Body of pancreas (tissue), 4 donors: ENCODE data around the gene FRG2C. TPM values are rescaled to one million over a fixed set of nuclear protein-coding genes. Genes with fewer than 3 reads are reported as not detected.
"Not testable (repeated sequence)": the region's sequence is repeated elsewhere in the genome, so short reads cannot be mapped to it uniquely, and the experiment has no call there.

Source experiments
- ATAC-seq: fragments of 150-250 bp; one replicate; pipeline ENCODE4 v1.9.1; 2016
- DNase-seq, 4 donors: peaks; one replicate each; pipeline ENCODE4 v3.0.0-alpha.2; 2019
- H3K27ac ChIP-seq, 4 donors: fragments of 200-600 bp; sonication (generic); 1 replicate in 3 of 4; 2 replicates in 1 of 4; pipeline versions ENCODE4 v1.5.1 to v1.6.1; 2016 to 2019; ENCODE audit warnings: mild to moderate bottlenecking in 1 of 4, mixed read lengths in 1 of 4, moderate library complexity in 1 of 4
- H3K27me3 ChIP-seq, 2 donors: fragments of 200-600 bp; sonication (generic); one replicate each; pipeline ENCODE4 v1.6.0; 2016; ENCODE audit warnings: mild to moderate bottlenecking in 1 of 2
- H3K36me3 ChIP-seq, 2 donors: fragments of 200-600 bp; sonication (generic); replicated peaks in 1 of 2; 2 replicates each; pipeline ENCODE4 v1.5.1; 2016; ENCODE audit warnings: low read depth in 2 of 2; ENCODE audit not compliant: insufficient read depth in 1 of 2
- H3K4me1 ChIP-seq: fragments of 200-600 bp; sonication (generic); one replicate; pipeline ENCODE4 v1.6.0; 2016
- H3K4me3 ChIP-seq, 2 donors: fragments of 200-600 bp; sonication (generic); 1 replicate in 1 of 2; 2 replicates in 1 of 2; pipeline ENCODE4 v1.5.1; 2016 to 2019
- H3K9me3 ChIP-seq, 3 donors: fragments of 200-600 bp; sonication (generic); 1 replicate in 2 of 3; 2 replicates in 1 of 3; pipeline ENCODE4 v1.5.1; 2016
- WGBS, 2 donors: methylation state at CpG; one replicate each; pipeline ENCODE4 v1.1.5; 2017; 5-methylcytosine and 5-hydroxymethylcytosine counted together
- intact Hi-C: fragments of 100-400 bp; cut with DNase I; formaldehyde crosslinking; loops from one replicate; pipeline ENCODE4 v1.15.1; 2023
- total RNA-seq, 2 donors: library from RNA; depleted of rRNA; stranded (reverse); fragments of >200 nt; gene quantifications; one replicate each; pipeline ENCODE4 v1.1.0, GENCODE V29; 2016
- TF ChIP-seq, protein P1 (sequence below), 7 experiments: fragments of 450-650 bp in 4 of 7; fragments of 200-600 bp in 3 of 7; sonication (generic) in 3 of 7; IDR thresholded peaks; one replicate each; pipeline ENCODE4 v1.5.1; 2016 to 2019; ENCODE audit warnings: antibody characterized with exemption in 7 of 7

FRG2C gene
- total RNA-seq, 2 donors from 2014 or later = not detected

DNA sequence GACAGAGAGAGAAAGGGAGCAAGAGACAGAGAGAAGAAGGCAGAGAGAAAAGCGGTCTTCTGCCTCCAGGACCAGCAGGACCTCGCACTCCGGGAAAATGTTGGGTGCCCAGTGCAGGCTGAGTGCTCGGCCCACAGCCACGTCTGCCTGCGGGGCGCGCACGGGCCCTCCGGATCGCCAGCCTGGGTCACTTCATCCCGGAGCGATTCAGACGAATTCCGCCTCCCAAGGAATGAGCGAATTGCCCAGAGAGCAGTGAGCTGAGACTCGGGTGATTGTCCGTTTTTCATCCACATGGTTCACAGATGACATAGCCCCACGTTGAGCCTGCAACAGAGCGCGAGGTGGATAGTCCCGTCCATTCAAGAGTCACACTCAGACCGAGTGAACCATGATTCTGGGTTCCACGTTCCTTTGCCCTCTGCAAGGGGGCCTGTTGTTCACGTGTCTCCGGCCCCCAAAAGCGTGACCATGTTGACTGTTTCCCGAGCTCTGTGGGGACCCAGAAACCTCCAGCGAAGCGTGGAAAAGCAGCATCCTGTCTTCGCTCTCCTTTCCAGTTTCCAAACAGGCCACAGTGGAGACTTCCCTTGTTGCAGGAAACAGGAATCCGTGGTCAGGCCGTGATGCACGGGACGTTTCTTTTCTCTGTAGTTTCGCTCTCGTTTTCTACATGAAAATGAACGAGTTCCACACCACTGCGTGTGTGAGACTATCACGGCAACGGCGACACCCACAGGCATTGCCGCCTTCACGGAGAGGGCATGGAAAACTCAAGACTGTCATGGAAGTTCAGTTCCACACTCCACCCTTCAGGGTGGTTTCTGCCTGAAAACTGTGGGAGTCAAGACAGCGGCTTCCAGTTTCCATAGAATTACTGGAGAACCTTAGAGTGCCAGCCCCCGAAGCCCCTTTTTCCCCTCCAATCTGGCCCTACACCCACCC lies 3.9 kb downstream of the FRG2C start:
- not testable (repeated sequence) for H3K4me3 ChIP-seq, DNase-seq, H3K27me3 ChIP-seq

DNA sequence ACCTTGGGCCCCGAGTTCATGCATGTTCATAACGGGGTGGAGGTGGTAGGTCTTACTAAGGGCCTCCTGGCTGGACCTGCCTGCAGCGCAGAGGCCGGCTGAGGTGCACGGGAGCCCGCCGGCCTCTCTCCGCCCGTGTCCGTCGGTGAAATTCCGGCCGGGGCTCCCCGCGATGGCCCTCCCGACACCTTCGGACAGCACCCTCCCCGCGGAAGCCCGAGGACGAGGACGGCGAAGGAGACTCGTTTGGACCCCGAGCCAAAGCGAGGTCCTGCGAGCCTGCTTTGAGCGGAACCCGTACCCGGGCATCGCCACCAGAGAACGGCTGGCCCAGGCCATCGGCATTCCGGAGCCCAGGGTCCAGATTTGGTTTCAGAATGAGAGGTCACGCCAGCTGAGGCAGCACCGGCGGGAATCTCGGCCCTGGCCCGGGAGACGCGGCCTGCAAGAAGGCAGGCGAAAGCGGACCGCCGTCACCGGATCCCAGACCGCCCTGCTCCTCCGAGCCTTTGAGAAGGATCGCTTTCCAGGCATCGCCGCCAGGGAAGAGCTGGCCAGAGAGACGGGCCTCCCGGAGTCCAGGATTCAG lies 4.7 kb downstream of the FRG2C start:
- ATAC-seq, intact Hi-C loops, H3K36me3 ChIP-seq, H3K27me3 ChIP-seq, H3K9me3 ChIP-seq, H3K27ac ChIP-seq: not testable (repeated sequence)
- H3K4me1 ChIP-seq = peaks cover 28% of the 10 kb centered on the region
- 47 to 52% methylated on average over 53 of the region's 53 CpGs for WGBS, 2 donors
- H3K4me3 ChIP-seq = peak overlapping the region in 1 of 2 donors; percentile 47
- peak; percentile 57 to 71 (median 66) for DNase-seq

More for the DNA sequence above, 3.9 kb downstream of the FRG2C start:
- ATAC-seq, intact Hi-C loops, H3K36me3 ChIP-seq, H3K9me3 ChIP-seq, H3K27ac ChIP-seq: not testable (repeated sequence)
- 45 to 57% methylated on average over 44 to 46 of the region's 46 CpGs for WGBS, 2 donors
- H3K4me1 ChIP-seq = peaks cover 28% of the 10 kb centered on the region

DNA sequence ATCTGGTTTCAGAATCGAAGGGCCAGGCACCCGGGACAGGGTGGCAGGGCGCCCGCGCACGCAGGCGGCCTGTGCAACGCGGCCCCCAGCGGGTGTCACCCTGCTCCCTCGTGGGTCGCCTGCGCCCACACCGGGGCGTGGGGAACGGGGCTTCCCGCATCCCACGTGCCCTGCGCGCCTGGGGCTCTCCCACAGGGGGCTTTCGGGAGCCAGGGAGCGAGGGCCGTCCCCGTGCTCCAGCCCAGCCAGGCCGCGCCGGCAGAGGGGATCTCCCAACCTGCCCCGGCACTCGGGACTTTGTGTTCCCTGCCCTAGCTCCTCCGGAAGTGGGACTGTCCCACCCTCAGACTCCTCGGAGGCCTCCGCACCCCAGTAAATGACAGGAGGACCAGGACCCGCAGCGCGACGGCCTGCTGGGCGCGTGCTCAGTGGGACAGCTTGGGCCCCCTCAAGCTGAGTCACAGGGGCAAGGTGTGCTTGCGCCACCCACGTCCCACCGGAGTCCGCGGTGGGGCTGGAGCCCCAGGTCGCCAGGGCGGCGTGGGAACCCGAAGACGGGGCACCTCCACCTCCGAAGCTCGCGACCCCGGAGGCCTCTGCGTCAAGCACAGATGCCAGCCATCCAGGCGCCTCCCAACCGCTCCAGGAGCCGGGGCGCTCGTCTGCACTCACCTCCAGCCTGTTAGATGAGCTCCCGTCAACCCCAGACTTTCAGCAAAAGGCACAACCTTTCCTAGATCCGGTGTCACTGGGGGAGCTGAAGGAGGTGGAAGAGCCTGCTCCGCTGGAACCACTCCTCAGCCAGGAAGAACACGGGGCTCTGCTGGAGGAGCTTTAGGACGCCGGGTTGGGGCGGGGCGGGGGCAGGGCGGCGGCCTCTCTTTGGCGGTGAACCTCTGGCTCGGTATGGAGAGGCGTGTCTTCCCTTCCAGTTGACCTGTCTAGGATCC lies 5.5 kb downstream of the FRG2C start:
- Histone ChIP-seq H3K4me3 (peak overlapping the region; percentile 32 to 47), H3K4me1 (peaks cover 28% of the 10 kb centered on the region), H3K27ac (peak overlapping the region in 2 of 4 donors; percentile 21 to 25)
- H3K36me3 ChIP-seq, intact Hi-C loops, H3K9me3 ChIP-seq, H3K27me3 ChIP-seq: not testable (repeated sequence)
- ATAC-seq (peak; percentile 54), DNase-seq (peak; percentile 39 to 66 (median 54))
- WGBS, 2 donors = 23 to 39% methylated on average over 62 to 71 of the region's 71 CpGs

DNA sequence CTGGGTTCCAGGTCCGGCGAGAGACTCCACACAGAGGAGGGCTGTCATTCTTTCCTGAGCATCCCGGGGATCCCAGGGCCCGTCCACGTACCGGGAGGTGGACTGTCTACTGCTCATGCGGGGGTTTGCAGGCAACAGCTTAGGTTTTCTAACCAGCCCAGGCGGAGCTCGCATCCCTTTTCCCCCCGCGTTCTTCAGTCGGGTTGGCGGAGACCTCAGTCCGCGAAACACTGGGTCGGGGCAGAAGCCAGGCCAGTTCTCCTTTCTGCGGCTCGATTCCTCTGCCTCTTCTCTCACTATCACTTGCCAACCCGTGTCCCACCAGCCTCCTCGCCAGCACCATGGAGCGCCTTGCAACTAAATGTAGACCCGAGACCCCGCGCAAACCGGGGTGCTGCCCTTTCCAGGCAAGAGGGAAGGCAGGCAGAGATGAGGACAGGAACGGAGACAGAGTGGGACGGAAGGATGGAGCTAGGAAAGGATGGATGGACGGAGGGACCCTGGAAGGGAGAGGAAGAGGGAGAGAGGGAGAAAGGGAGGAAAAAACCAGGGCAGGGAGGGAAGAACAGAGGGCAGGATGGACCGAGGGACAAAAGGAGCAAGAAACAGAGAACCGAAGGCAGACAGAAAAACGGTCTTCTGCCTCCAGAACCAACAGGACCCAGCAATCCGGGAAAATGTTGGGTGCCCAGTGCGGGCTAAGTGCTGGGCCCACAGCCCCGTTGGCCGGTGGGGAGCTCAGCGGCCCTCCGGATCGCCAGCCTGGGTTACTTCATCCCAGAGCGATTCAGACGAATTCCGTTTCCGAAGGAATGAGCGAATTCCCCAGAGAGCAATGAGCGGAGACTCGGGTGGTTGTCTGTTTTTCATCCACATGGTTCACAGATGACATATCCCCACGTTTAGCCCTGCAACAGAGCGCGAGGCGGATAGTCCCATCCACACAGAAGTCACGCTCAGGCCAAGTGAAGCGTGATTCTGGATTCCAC lies 6.5 kb downstream of the FRG2C start:
- H3K4me3 ChIP-seq, H3K9me3 ChIP-seq, H3K27me3 ChIP-seq, DNase-seq, ATAC-seq, H3K27ac ChIP-seq, intact Hi-C loops, H3K36me3 ChIP-seq: not testable (repeated sequence)
- WGBS, 2 donors = 13 to 18% methylated on average over 51 of the region's 51 CpGs
- H3K4me1 ChIP-seq = peaks cover 28% of the 10 kb centered on the region

DNA sequence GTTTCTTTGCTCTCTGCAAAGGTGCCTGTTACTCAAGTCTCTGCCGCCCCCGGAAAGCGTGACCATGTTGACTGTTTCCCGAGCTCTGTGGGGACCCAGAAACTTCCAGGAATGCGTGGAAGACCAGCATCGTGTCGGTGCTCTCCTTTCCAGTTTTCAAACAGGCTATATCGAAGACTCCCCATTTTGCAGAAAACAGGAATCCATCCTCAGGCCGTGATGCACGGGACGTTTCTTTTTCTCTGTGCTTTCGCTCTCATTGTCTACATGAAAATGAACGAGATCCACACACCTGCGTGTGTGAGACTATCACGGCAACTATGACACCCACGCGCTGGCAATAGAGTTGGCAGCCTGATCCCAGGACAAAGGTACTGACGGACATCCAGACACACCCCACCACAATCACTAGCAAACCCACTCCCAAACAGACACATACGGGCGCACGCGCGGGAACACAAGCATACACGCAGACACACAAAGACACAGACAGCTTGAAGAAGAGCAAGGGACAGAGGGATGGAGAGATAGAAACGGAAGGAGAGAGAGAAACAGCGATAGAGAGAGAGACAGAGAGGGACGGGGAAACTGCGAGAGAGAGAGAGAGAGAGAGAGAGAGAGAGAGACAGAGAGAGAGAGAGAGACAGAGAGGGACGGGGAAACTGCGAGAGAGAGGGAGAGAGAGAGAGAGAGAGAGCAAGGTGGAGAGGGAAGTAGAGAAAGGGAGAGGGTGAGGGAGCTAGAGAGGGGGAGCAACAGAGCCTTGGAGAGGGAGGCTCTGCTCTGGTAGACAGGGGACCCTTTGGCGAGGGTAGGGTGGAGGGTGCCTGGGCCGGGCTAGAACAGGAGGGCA lies 7.4 kb downstream of the FRG2C start:
- intact Hi-C loops = not testable (repeated sequence)
- TF ChIP-seq, protein P1, sequence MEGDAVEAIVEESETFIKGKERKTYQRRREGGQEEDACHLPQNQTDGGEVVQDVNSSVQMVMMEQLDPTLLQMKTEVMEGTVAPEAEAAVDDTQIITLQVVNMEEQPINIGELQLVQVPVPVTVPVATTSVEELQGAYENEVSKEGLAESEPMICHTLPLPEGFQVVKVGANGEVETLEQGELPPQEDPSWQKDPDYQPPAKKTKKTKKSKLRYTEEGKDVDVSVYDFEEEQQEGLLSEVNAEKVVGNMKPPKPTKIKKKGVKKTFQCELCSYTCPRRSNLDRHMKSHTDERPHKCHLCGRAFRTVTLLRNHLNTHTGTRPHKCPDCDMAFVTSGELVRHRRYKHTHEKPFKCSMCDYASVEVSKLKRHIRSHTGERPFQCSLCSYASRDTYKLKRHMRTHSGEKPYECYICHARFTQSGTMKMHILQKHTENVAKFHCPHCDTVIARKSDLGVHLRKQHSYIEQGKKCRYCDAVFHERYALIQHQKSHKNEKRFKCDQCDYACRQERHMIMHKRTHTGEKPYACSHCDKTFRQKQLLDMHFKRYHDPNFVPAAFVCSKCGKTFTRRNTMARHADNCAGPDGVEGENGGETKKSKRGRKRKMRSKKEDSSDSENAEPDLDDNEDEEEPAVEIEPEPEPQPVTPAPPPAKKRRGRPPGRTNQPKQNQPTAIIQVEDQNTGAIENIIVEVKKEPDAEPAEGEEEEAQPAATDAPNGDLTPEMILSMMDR (IDR thresholded peaks at IDR 0.05) = peak in 1 of 7 experiments; percentile 41

More for the DNA sequence above, 7.4 kb downstream of the FRG2C start:
- not testable (repeated sequence) for H3K4me3 ChIP-seq, H3K9me3 ChIP-seq, H3K36me3 ChIP-seq, H3K27me3 ChIP-seq, ATAC-seq, DNase-seq
- Histone ChIP-seq H3K4me1 (peaks cover 28% of the 10 kb centered on the region), H3K27ac (peak overlapping the region in 2 of 4 donors; percentile 70 to 90)
- 9 to 23% methylated on average over 31 to 32 of the region's 32 CpGs for WGBS, 2 donors
